Fibroblast of skin of right quadriceps (primary cell): ENCODE results near the gene GINS1.

Experiments used
- DNase-seq: peaks from one replicate; pipeline ENCODE4 v3.0.0-alpha.2; 2013

The GINS1 gene

GRCh38 chr20:25407311-25408169, at the start of gene GINS1:
GINS1 (plus strand) TSS chr20:25407673; CDS start chr20:25407821, 148 bp downstream.
- peak; percentile 91 for DNase-seq

GRCh38 chr20:25360631-25361286, 46.7 kb upstream of the GINS1 start:
- peak; percentile 45 for DNase-seq

- peak; percentile 61 for DNase-seq
These were observed 46.2 kb upstream of the GINS1 start for GRCh38 chr20:25361287-25361683.

DNA sequence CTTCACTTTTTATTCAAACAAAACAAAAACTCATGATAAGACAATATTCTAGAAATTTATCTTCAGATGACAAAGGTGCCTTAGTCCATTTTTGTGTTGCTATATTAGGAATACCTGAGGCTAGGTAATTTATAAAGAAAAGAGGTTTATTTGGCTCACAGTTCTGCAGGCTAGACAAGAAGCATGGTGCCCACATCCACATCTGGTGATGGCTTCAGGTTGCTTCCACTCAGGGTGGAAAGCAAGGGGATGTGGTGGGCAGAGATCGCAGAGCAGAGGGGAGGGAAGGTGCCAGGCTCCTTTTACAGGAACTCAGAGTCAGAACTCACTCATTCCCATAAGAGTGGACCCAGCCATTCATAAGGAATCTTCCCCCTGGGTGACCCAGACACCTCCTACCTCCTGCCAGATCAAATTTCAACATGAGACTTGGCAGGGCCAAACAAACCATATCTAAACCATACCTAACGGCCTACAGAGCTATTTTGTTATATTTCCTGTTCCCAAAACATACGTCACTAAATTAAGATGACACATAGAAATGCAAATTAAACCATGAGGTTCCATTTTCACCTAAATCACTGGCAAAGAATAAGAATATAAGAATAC, 43.2 kb upstream of the GINS1 start:
- DNase-seq = no peak

GRCh38 chr20:25364879-25365699, 42.4 kb upstream of the GINS1 start:
- DNase-seq = no peak

GRCh38 chr20:25368526-25368925, 38.9 kb upstream of the GINS1 start:
- no peak for DNase-seq

- no peak for DNase-seq
These were observed 38.5 kb upstream of the GINS1 start for GRCh38 chr20:25368976-25369375.

DNA sequence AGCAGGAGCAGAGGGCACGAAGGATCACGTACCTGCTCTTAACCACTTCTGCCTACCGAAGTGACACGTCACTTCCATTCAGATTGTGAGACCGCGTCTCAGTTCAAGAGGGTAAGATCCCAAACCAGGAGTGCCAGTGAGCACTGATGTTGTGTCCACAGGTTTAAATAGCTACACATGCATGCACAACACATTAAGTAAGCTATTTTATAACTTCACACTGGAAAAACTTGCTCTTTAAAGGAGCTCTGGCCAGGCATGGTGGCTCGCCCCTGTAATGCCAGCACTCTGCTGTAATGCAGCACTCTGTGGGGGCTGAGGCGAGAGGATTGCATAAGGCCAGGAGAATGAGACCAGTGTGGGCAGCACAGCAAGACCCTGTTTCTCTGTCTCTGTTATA, 37.9 kb upstream of the GINS1 start:
- no peak for DNase-seq

DNA sequence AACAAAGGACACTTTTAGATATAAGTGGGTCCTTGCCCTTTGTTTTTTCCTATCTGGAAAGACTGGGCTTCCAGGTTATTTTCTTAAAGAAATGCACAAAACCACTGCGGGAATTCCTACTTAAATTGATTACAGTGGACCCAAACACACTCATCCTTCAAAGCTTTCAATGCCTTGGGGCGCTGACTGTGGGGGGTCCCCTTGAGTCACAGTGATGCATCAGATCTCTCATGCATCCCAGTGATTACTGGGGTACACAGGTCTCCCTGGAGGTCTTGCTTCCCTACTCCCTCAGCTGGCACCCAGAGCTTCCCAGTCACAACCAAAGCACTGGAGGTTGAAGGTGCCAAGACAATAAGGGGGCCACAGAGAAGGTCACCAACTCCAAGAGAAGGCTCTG, 37.5 kb upstream of the GINS1 start:
- no peak for DNase-seq

GRCh38 chr20:25372584-25373336, 34.7 kb upstream of the GINS1 start:
- DNase-seq = peak; percentile 94

DNA sequence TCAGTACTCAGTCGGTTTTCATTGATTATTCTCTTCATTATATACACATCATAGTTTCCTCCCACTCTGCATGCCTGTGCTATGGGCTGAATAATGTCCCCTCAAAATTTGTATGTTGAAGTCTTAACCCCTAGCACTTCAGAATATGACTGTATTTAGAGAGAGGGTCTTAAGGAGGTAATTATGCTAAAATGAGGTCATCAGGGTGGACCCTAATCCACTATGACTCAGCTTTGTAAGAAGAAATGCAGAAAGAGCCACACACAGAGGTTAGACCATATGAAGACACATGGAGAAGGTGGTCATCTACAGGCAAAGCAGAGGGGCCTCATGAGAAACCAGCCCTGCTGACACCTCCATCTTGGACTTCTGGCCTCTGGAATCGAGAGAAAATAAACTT, 32.6 kb upstream of the GINS1 start:
- DNase-seq = no peak

- no peak for DNase-seq
These were observed 31.2 kb upstream of the GINS1 start for GRCh38 chr20:25376236-25376635.

DNA sequence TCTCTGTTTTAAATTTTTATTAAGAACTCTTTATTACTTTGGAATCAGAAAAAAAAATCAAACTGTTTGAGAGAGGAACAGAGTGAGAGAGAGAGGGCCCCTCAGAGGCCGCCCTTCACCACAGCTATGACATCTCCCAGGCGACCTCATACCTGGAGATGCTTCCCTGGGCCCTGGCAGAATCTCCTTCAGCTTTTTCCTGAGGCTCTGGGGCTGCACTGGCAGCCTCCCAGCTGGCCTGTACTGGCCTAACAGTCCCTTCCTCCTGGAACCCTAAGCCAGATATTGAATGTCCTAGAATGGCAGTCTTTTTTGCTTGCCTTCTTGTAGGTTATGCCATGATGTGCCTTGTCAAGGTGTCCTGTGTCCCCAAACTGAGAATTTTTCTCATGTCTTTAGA, 30.6 kb upstream of the GINS1 start:
- DNase-seq = no peak

DNA sequence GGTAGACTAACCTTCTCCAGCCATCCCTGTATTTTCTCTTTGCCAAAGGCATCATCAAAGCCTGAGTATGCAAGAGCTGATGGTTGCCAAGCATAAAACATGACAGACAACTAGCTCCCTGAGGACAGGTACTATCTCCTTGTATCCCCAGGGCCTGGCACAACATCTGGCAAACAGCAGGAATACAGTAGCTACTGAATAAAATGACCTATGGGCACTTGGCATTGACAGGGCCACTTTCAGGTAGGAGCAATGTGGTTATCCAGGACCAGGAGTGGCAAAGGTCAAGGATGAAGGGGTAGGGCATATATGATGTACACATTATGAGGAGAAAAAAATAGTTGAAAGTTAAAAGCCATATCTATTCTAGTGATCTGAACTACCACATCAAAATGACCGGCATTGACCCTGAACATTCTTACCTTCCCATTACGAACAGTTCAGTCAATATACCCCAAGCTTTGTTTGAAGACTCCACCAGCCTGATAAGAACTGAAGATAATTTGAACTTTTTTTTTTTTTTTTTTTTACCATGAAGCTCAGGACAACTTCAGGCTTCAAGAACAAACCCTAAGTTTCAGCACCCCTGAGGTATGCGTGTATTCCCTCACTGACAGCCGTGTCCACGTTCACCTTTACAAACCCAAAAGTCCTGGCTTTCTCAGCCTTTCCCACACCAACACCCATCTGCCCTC, 29.1 kb upstream of the GINS1 start:
- no peak for DNase-seq

DNA sequence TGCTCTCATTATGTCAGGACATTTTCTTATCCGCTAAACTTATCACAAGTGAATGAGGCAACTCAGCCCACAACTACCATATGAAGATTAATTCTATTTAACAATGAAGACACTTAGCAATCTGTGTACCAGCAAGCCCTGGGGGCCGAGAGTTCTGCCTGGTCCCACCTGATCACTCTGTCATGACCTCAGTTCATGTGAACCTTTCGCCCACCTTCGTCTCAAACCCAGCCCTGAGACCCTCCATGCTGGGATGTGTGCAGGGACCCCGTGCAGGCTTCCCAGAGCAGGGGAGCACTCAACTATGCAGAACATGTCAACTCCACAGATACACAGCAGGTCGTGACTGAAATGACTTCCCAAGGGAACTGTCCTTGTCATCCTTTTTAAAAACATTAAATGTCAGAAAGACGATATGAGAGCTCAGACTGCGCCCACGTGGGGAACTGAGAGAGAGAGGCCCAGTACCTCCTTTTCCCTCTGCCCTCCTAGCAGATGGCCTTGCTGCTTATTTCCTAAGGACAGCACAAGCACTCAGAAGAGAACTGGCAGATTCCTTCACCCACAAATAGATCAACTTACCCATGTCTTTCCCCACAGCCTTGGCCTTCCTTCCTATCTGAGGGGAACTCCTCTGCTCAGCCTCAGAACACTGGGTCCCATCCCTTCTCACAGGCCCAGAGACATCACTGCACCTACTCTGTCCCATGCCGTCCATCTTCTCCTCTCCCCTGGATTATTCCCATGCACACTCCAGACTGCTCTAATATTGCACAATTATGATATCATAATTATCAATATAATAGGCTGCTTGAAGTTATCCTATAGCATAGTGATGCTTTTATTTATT, 28.4 kb upstream of the GINS1 start:
- no peak for DNase-seq

GRCh38 chr20:25380945-25381614, 26.4 kb upstream of the GINS1 start:
- no peak for DNase-seq

GRCh38 chr20:25382704-25383370, 24.6 kb upstream of the GINS1 start:
- no peak for DNase-seq

DNA sequence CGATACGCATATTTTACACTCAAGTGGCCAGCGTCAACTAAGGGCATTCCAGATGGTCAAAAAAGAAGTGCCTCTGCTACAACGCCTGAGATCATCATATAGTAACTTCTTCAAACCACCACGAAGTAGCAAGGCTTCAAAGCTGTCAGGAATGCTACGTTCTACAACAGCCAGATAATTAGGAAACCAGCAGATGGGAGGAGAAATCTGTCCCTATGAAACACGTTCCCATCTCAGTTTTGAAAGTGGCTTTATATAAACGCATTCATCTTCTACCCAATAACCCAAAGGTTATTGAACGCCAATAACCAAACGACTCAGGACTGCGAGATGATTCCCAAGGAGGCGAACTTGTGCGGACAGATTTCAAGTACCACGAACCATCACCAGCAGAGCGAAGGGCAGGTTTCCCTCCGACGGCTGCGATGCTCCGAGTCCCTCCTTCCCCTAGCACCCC, 18.0 kb upstream of the GINS1 start:
- DNase-seq = peak; percentile 47

GRCh38 chr20:25389858-25390537, 17.5 kb upstream of the GINS1 start:
- no peak for DNase-seq
